NT2/D1 (cell line): ENCODE results near the gene AMH.

Experiments
- SUZ12 ChIP-seq: IDR thresholded peaks from 2 replicates; pipeline ENCODE4 v1.6.1; 2011; ENCODE audit not compliant: insufficient read length, insufficient read depth; ENCODE audit errors: extremely low read depth
- ZNF274 ChIP-seq: IDR thresholded peaks from 2 replicates; pipeline ENCODE4 v1.6.1; 2011; ENCODE audit warnings: mild to moderate bottlenecking, low read depth, low read length

DNA sequence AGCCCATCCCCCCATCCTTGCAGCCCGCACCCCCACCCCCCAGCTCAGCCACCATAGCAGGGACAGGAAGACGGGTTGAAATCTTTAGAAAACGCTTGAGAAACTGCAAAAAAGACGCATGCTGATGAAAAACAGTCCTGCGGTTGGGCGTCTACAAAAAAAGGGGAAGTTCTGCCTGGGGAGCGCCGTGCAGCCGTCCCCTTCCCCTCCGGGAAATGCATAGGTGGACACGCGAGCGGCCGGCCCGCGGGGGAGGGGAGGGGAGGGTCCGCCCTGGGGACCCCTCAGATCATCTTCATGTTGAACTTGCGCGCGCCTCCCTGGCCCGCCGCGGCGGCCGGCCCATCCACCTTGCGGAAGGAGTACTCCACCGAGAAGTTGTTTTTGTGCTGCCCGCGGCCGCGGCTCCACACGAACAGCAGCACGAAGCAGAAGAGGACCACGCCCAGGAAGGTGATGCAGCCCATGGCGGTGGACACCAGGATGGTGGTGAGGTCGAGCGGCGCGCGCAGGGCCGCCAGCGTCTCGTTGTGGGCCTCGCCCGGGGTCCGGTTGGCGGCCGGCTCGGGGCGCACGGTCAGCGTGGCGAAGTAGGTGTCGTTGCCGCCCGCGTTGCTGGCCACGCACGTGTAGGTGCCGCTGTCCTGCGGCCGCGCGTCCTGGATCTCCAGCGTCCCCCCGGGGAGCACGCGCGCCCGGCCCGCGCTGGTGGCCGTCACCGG is 40.8 kb downstream of the AMH start:
- no peak for TF ChIP-seq ZNF274
- TF ChIP-seq SUZ12: no peak
